ENCODE data around the gene ZBTB12.
"Not testable (repeated sequence)": the region's sequence is repeated elsewhere in the genome, so short reads cannot be mapped to it uniquely, and the experiment has no call there.

ZBTB12 gene

GRCh38 chr6:31901953-31902643 lies at the start of gene ZBTB12:
ZBTB12 (minus strand) TSS chr6:31902086; CDS start chr6:31901305, 781 bp downstream.
- DNase-seq = peak; percentile 92

GRCh38 chr6:31949926-31950548 lies 48.2 kb upstream of the ZBTB12 start:
- DNase-seq = no peak

- DNase-seq = no peak
These were observed 47.0 kb upstream of the ZBTB12 start for GRCh38 chr6:31948753-31949413.

- DNase-seq = no peak
These were observed 46.4 kb upstream of the ZBTB12 start for GRCh38 chr6:31948306-31948705.

- no peak for DNase-seq
These were observed 46.0 kb upstream of the ZBTB12 start for GRCh38 chr6:31947864-31948263.

GRCh38 chr6:31947070-31947675 lies 45.3 kb upstream of the ZBTB12 start:
- DNase-seq = no peak

- no peak for DNase-seq
These were observed 44.5 kb upstream of the ZBTB12 start for GRCh38 chr6:31946370-31946885.

GRCh38 chr6:31945507-31946369 lies 43.9 kb upstream of the ZBTB12 start, which contains the start of gene CFB:
CFB (plus strand) TSS chr6:31946095; CDS start chr6:31946222, 127 bp downstream.
- DNase-seq = no peak

- DNase-seq = no peak
These were observed 43.2 kb upstream of the ZBTB12 start for GRCh38 chr6:31945154-31945506.

- no peak for DNase-seq
These were observed 41.9 kb upstream of the ZBTB12 start for GRCh38 chr6:31943742-31944141.

GRCh38 chr6:31940256-31940664 lies 38.4 kb upstream of the ZBTB12 start:
- no peak for DNase-seq

GRCh38 chr6:31935823-31936222 lies 33.9 kb upstream of the ZBTB12 start:
- DNase-seq = no peak

- no peak for DNase-seq
These were observed 33.1 kb upstream of the ZBTB12 start for GRCh38 chr6:31935021-31935420.

- DNase-seq = no peak
These were observed 31.7 kb upstream of the ZBTB12 start for GRCh38 chr6:31933537-31933936.

- not testable (repeated sequence) for DNase-seq
These were observed 30.3 kb upstream of the ZBTB12 start for GRCh38 chr6:31932137-31932536.

GRCh38 chr6:31930962-31931361 lies 29.1 kb upstream of the ZBTB12 start:
- no peak for DNase-seq

GRCh38 chr6:31928672-31928939 lies 26.7 kb upstream of the ZBTB12 start:
- no peak for DNase-seq

- no peak for DNase-seq
These were observed 26.2 kb upstream of the ZBTB12 start for GRCh38 chr6:31927863-31928671.

GRCh38 chr6:31927242-31927862 lies 25.5 kb upstream of the ZBTB12 start, which contains the start of gene C2:
C2 (plus strand) TSS chr6:31927717; CDS start chr6:31927753, 36 bp downstream.
- no peak for DNase-seq

- DNase-seq = peak; percentile 48
These were observed 21.1 kb upstream of the ZBTB12 start for GRCh38 chr6:31922942-31923341.

- DNase-seq = no peak
These were observed 18.9 kb upstream of the ZBTB12 start for GRCh38 chr6:31920811-31921210.

Data from CD4-positive, alpha-beta T cell treated with Interleukin-17A for 4 hours (primary cell).